Measurements from ENCODE around the gene WFIKKN2. TPM values are rescaled to one million over a fixed set of nuclear protein-coding genes. Genes with fewer than 3 reads are reported as not detected.
"Not testable (repeated sequence)": the region's sequence is repeated elsewhere in the genome, so short reads cannot be mapped to it uniquely, and the experiment has no call there.

WFIKKN2 gene
- total and polyA plus RNA-seq, 2 of the 4 experiments (the other 2 are of a cell fraction), result 0.02 TPM; not detected in 1

GRCh38 chr17:50858486-50859225 is 23.3 kb downstream of the WFIKKN2 start (continued):
- TF ChIP-seq RFX5 (IDR thresholded peaks at IDR 0.05; ENCODE audit: low read depth, low read length), result no peak

DNA sequence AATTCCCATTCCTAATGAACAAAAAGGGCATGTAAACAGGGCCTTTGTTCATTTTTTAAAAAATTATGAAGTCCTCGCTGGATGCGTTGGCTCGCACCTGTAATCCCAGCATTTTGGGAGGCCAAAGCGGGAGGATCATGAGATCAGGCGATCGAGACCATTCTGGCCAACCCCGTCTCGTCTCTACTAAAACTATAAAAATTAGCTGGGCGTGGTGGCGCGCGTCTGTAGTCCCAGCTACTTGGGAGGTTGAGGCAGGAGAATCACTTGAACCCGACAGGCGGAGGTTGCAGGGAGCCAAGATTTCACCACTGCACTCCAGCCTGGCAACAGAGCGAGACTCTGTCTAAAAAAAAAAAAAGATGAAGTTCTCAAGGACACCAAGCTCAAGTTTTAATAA is 24.3 kb downstream of the WFIKKN2 start:
- H3K9me1 ChIP-seq (ENCODE audit: insufficient read depth, low read length); BruUV-seq (replicated peaks); H3K4me2 ChIP-seq (ENCODE audit: low read depth, low read length); H2AK5ac ChIP-seq (ENCODE audit: low read depth, low read length); H3K27me3 ChIP-seq (ENCODE audit: control insufficient read depth, insufficient read depth, low read length); H2BK20ac ChIP-seq (ENCODE audit: low read depth, low read length); H2BK15ac ChIP-seq (ENCODE audit: low read depth, low read length); H4K91ac ChIP-seq (ENCODE audit: insufficient read depth, low read depth, low read length); H3K4me3 ChIP-seq (ENCODE audit: insufficient read depth, low read depth, low read length); H3K23ac ChIP-seq (ENCODE audit: low read depth, low read length); dilution Hi-C loops (cut with HindIII; ENCODE audit: low sequenced_read_pairs, unreplicated experiment); H3K27ac ChIP-seq (ENCODE audit: insufficient read depth, low read length); H3K18ac ChIP-seq (ENCODE audit: low read depth, low read length); H2AK9ac ChIP-seq (replicated peaks; ENCODE audit: low read depth, low read length, poor library complexity); H2AFZ ChIP-seq (replicated peaks; ENCODE audit: low read length, poor library complexity); ATAC-seq (ENCODE audit: low read depth); H4K8ac ChIP-seq (ENCODE audit: low read depth in 2 of 2, low read length in 2 of 2); H3K4me1 ChIP-seq (ENCODE audit: control insufficient read depth, insufficient read depth, low read length); H2BK120ac ChIP-seq (ENCODE audit: low read depth, low read length); H4K5ac ChIP-seq (ENCODE audit: low read depth, low read length); H3K14ac ChIP-seq (replicated peaks; ENCODE audit: low read depth, low read length); H2BK5ac ChIP-seq (ENCODE audit: low read depth, low read length, poor library complexity, severe bottlenecking); H3K4ac ChIP-seq (ENCODE audit: low read depth, low read length); H3K9me3 ChIP-seq (ENCODE audit: control insufficient read depth, insufficient read depth, low read length); H3K36me3 ChIP-seq (ENCODE audit: control insufficient read depth, insufficient read depth, low read length); H3K56ac ChIP-seq (ENCODE audit: extremely low read depth, insufficient read depth, low read length); H3K9ac ChIP-seq (ENCODE audit: low read depth, low read length); DNase-seq: not testable (repeated sequence)
- in situ Hi-C loops (cut with MboI; ENCODE audit: low sequenced_read_pairs) (loop anchor here (5.0 to 10.0 kb wide), 2 partner anchors 98 to 285 kb away; no protein-coding TSS in a partner anchor), intact Hi-C loops (cut with micrococcal nuclease) (loop anchor here (10.0 kb wide), 1 partner anchor 255 kb away; no protein-coding TSS in a partner anchor)
- POLR2A ChIA-PET (ENCODE audit: unreplicated experiment), result interaction anchor here (0.6 kb wide), 1 partner anchor 104 kb away, joined by 3 read pairs; no protein-coding TSS in a partner anchor
- 100% methylated on average over 3 of the region's 15 CpGs; no CpG with 5 or more reads in 1 of the 2 experiments for WGBS, 2 experiments (ENCODE audit: extremely low coverage in 2 of 2, insufficient read length in 1 of 2)
- Histone ChIP-seq H4K20me1 (ENCODE audit: insufficient read depth, low read length) (peaks cover 22% of the 10 kb centered on the region; the same call in 1 of the 2 replicates), H3K79me1 (ENCODE audit: low read depth in 1 of 2, low read length in 2 of 2) (peaks cover 16 to 21% of the 10 kb centered on the region in 2 experiments)
- CTCF ChIA-PET, result interaction anchor here (1.2 kb wide), 1 partner anchor 97 kb away, joined by 3 read pairs; no protein-coding TSS in a partner anchor

Measured in IMR-90 (cell line).